Activated naive CD8-positive, alpha-beta T cell treated with anti-CD3 and anti-CD28 coated beads, Interleukin-2, amount 50 U/mL, for 24 hours (primary cell): ENCODE data around the gene GZMM.

ENCODE experiments used
- ATAC-seq: fragments of 150-1000 bp; cut with Tn5 transposase; one replicate; pipeline ENCODE4 v1.10.0; 2021
- DNase-seq: peaks from one replicate; pipeline ENCODE4 v3.0.0; 2021
- H3K27ac Mint-ChIP-seq: one replicate; pipeline ENCODE4 v1.8.0; 2021; ENCODE audit warnings: mild to moderate bottlenecking, mixed read lengths
- H3K27me3 Mint-ChIP-seq: one replicate; pipeline ENCODE4 v1.8.0; 2021; ENCODE audit warnings: mixed read lengths
- H3K36me3 Mint-ChIP-seq: one replicate; pipeline ENCODE4 v1.8.0; 2021; ENCODE audit warnings: low read depth, mixed read lengths
- H3K4me1 Mint-ChIP-seq: one replicate; pipeline ENCODE4 v1.8.0; 2021; ENCODE audit warnings: mixed read lengths
- H3K4me3 Mint-ChIP-seq: one replicate; pipeline ENCODE4 v1.8.0; 2021; ENCODE audit warnings: mild to moderate bottlenecking, moderate library complexity, mixed read lengths
- H3K9me3 Mint-ChIP-seq: one replicate; pipeline ENCODE4 v1.8.0; 2021; ENCODE audit warnings: mixed read lengths

GZMM gene

DNA sequence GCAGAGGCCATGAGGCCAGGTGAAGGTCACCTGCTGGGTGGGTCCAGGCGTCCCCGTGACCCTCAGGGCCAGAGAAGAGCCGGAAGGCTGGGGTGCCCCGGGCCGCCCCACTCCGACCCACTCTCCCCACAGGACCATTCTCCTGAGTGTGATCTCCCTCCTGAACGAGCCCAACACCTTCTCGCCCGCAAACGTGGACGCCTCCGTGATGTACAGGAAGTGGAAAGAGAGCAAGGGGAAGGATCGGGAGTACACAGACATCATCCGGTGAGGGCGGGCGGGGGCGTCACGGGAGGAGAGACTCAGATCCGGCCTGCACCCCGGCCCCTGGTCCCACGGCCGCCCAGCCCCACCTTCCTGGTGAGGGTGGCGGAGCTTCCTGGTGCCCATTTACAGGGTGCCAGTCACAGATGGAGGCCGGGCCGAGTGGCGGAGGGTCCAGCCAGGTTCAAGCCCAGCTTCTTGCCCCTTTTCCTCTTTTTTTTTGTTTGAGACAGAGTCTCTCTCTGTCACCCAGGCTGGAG is 6.9 kb upstream of the GZMM start:
- no peak overlapping the region for H3K27ac Mint-ChIP-seq
- peaks cover 15% of the 10 kb centered on the region for H3K4me1 Mint-ChIP-seq
- H3K9me3 Mint-ChIP-seq: no peaks in the 10 kb centered on the region
- peaks cover 3% of the 10 kb centered on the region for H3K36me3 Mint-ChIP-seq
- H3K27me3 Mint-ChIP-seq: no peaks in the 10 kb centered on the region
- no peak overlapping the region for H3K4me3 Mint-ChIP-seq
- DNase-seq (no peak), ATAC-seq (no peak)

- no peaks in the 10 kb centered on the region for H3K9me3 Mint-ChIP-seq
- H3K4me1 Mint-ChIP-seq: peaks cover 14% of the 10 kb centered on the region
- no peak overlapping the region for H3K27ac Mint-ChIP-seq
- no peaks in the 10 kb centered on the region for H3K27me3 Mint-ChIP-seq
- ATAC-seq (no peak), DNase-seq (no peak)
- peaks cover 5% of the 10 kb centered on the region for H3K36me3 Mint-ChIP-seq
- no peak overlapping the region for H3K4me3 Mint-ChIP-seq
These were observed 5.0 kb upstream of the GZMM start for GRCh38 chr19:538641-539428.

DNA sequence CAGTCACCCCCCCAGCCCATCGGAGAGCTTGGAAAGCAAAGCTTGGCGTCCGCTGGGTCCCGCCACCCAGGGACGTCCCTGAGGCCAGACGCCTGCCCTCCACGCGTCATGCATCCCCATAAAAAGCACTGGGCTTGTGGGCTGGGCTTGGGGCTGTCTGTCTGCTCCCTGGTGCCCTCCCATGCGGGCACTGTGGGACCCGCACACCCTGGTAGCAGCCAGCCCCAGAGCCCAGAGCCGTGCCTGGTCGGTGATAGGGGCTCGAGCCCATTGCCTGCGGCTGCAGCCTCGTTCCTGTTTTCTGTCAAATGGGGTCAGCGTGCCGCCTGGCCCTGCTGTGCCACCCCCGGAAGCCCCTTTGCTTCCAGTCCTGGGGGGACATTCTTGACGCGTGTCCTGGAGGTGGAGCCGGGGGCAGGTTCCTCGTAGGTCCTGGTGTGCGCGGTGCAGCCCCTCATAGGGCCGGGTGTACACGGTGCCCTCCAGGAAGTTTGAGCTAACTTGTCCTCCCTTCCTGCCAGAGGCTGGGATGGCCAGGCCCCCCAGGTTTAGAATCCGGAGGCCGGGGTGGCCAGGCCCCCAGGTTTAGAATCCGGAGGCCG is 4.3 kb upstream of the GZMM start:
- ATAC-seq: no peak
- no peak for DNase-seq
- no peaks in the 10 kb centered on the region for H3K27me3 Mint-ChIP-seq

DNA sequence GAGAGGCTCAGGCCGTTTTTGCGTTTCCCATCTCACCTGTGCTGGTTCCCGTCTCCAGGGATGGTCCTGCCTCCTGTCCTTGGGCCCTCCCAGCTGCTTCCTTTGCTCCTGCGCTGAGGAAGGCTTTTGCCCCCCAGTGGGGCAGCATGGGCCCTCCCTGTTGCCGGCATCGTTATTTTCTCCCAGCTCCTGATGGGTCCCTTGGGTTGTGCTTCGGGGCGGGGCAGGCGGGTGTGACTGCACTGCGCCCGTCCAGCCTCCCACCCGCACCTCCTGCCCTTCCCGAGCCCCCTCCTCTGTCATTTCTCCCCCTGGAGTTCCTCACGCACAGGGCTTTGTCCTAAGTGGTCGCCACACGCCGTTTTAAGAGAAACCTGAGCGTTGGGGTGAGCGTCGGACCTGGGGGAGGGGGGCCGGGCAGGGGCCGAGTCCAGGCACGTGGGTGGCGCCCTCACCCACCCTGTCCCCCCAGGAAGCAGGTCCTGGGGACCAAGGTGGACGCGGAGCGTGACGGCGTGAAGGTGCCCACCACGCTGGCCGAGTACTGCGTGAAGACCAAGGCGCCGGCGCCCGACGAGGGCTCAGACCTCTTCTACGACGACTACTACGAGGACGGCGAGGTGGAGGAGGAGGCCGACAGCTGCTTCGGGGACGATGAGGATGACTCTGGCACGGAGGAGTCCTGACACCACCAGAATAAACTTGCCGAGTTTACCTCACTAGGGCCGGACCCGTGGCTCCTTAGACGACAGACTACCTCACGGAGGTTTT is 2.8 kb upstream of the GZMM start:
- Mint-ChIP-seq H3K27me3 (no peaks in the 10 kb centered on the region), H3K4me3 (no peak overlapping the region), H3K36me3 (peaks cover 5% of the 10 kb centered on the region), H3K4me1 (peaks cover 19% of the 10 kb centered on the region), H3K27ac (no peak overlapping the region), H3K9me3 (no peaks in the 10 kb centered on the region)
- DNase-seq (no peak), ATAC-seq (no peak)

More for the DNA sequence above, 4.3 kb upstream of the GZMM start:
- no peak overlapping the region for H3K27ac Mint-ChIP-seq
- peaks cover 5% of the 10 kb centered on the region for H3K36me3 Mint-ChIP-seq
- peaks cover 15% of the 10 kb centered on the region for H3K4me1 Mint-ChIP-seq
- no peaks in the 10 kb centered on the region for H3K9me3 Mint-ChIP-seq
- no peak overlapping the region for H3K4me3 Mint-ChIP-seq

DNA sequence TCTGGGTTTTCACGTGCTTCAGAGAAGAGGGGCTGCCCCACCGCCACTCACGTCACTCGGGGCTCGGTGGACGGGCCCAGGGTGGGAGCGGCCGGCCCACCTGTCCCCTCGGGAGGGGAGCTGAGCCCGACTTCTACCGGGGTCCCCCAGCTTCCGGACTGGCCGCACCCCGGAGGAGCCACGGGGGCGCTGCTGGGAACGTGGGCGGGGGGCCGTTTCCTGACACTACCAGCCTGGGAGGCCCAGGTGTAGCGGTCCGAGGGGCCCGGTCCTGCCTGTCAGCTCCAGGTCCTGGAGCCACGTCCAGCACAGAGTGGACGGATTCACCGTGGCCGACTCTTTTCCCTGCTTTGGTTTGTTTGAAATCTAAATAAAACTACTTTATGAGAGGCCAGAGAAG is 2.2 kb upstream of the GZMM start:
- Mint-ChIP-seq H3K27ac (no peak overlapping the region), H3K36me3 (peaks cover 5% of the 10 kb centered on the region), H3K27me3 (no peaks in the 10 kb centered on the region), H3K9me3 (no peaks in the 10 kb centered on the region), H3K4me3 (no peak overlapping the region), H3K4me1 (peaks cover 19% of the 10 kb centered on the region)
- no peak for ATAC-seq
- DNase-seq: no peak

- Mint-ChIP-seq H3K9me3 (no peaks in the 10 kb centered on the region), H3K4me1 (peaks cover 19% of the 10 kb centered on the region), H3K4me3 (no peak overlapping the region), H3K27me3 (no peaks in the 10 kb centered on the region), H3K36me3 (peaks cover 5% of the 10 kb centered on the region), H3K27ac (no peak overlapping the region)
- ATAC-seq: no peak
- no peak for DNase-seq
These were observed 1.5 kb upstream of the GZMM start for GRCh38 chr19:542173-542866.

DNA sequence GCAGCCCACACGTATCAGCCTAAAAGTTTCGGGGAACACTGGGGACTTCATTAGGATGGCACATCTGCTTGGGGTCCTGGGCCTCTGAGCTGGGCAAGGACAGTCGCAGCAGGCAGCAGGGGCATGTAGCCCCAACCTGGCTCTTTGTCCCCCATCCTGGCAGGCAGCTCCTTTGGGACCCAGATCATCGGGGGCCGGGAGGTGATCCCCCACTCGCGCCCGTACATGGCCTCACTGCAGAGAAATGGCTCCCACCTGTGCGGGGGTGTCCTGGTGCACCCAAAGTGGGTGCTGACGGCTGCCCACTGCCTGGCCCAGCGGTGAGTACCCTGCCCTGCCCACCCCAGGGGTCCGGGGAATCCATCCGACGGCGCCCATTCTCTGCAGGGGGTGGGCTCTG is 3.3 kb downstream of the GZMM start:
- H3K27ac Mint-ChIP-seq: no peak overlapping the region
- no peak overlapping the region for H3K4me3 Mint-ChIP-seq
- DNase-seq: no peak
- H3K4me1 Mint-ChIP-seq: peaks cover 26% of the 10 kb centered on the region
- no peaks in the 10 kb centered on the region for H3K27me3 Mint-ChIP-seq
- ATAC-seq: no peak
- peaks cover 6% of the 10 kb centered on the region for H3K36me3 Mint-ChIP-seq
- H3K9me3 Mint-ChIP-seq: no peaks in the 10 kb centered on the region

- Mint-ChIP-seq H3K27me3 (no peaks in the 10 kb centered on the region), H3K9me3 (no peaks in the 10 kb centered on the region), H3K4me1 (peaks cover 25% of the 10 kb centered on the region), H3K27ac (no peak overlapping the region), H3K4me3 (no peak overlapping the region), H3K36me3 (peaks cover 6% of the 10 kb centered on the region)
- ATAC-seq (no peak), DNase-seq (no peak)
These were observed 4.2 kb downstream of the GZMM start for GRCh38 chr19:547836-548720.

DNA sequence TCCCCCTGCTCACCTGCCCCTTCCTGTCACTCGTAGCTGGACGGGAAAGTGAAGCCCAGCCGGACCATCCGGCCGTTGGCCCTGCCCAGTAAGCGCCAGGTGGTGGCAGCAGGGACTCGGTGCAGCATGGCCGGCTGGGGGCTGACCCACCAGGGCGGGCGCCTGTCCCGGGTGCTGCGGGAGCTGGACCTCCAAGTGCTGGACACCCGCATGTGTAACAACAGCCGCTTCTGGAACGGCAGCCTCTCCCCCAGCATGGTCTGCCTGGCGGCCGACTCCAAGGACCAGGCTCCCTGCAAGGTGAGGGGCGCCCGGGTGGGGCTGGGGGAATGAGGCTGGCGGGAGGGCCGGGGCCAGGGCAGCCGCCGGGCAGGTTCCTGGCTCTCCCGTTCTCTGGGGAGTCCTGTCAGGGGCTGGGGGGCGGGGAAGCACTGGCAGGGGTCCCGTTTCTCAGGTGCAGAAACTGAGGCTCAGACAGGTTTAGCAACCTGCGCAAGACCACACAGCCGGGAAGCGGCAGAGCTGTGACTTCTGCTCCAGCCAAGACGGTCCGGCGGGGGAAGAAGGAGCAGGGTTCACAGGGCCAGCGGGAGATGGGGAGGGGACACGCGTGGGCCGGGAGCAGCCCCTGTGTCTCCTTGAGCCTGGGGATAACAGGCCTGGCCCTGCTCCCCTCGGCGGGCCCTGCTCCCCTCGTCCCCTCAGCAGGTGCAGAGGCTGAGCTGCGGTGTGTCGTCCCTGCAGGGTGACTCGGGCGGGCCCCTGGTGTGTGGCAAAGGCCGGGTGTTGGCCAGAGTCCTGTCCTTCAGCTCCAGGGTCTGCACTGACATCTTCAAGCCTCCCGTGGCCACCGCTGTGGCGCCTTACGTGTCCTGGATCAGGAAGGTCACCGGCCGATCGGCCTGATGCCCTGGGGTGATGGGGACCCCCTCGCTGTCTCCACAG is 5.3 kb downstream of the GZMM start:
- peaks cover 4% of the 10 kb centered on the region for H3K36me3 Mint-ChIP-seq
- DNase-seq (no peak), ATAC-seq (no peak)
- H3K27ac Mint-ChIP-seq: no peak overlapping the region
- no peak overlapping the region for H3K4me3 Mint-ChIP-seq
- H3K4me1 Mint-ChIP-seq: peaks cover 16% of the 10 kb centered on the region
- H3K27me3 Mint-ChIP-seq: no peaks in the 10 kb centered on the region
- H3K9me3 Mint-ChIP-seq: no peaks in the 10 kb centered on the region

GRCh38 chr19:554817-555216 is 11.0 kb downstream of the GZMM start:
- Mint-ChIP-seq H3K27me3 (no peaks in the 10 kb centered on the region), H3K4me3 (no peak overlapping the region), H3K27ac (no peak overlapping the region), H3K9me3 (no peaks in the 10 kb centered on the region), H3K36me3 (no peaks in the 10 kb centered on the region), H3K4me1 (no peaks in the 10 kb centered on the region)
- ATAC-seq (no peak), DNase-seq (no peak)

GRCh38 chr19:555474-555808 is 11.6 kb downstream of the GZMM start:
- DNase-seq: no peak
- Mint-ChIP-seq H3K36me3 (no peaks in the 10 kb centered on the region), H3K27ac (no peak overlapping the region)

DNA sequence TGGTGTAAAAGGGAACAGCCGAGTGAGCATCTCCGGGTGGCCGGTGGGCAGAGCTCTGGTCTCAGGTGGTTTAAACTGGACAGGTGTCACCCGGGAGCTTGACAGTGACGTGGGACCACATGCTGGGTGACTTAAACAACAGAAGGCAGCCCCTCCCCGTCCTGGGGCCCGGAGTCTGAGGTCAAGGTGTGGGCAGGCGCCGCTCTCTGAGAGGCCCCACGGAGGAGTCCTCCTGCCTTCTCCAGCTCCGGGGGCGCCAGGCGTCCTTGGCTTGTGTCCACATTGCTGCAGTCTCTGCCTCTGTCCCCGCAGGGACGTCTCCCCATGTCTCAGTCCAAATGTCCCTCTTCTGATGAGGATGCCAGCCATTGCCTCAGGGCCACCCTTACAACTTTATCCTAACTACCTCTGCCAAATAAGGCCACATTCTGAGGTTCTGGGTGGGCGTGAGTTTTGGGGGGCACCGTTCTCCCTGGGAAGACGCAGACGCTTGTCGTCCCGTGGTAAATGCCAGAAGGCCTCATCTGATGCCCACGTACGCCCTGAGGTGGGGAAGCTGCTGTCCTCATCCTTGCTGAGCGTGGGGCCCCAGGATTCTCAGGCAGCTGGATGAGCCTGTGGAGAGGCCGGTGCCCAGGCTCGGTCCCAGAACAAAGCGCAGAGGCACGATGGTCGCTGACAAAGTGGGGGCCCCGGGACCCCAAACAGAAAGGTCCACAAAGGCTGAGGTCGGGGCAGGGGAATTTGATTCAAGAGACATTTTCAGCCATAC is 12.9 kb downstream of the GZMM start:
- no peaks in the 10 kb centered on the region for H3K36me3 Mint-ChIP-seq
- no peak overlapping the region for H3K4me3 Mint-ChIP-seq
- H3K4me1 Mint-ChIP-seq: no peaks in the 10 kb centered on the region
- no peaks in the 10 kb centered on the region for H3K9me3 Mint-ChIP-seq
- DNase-seq: no peak
- H3K27ac Mint-ChIP-seq: no peak overlapping the region
- no peak for ATAC-seq
- no peaks in the 10 kb centered on the region for H3K27me3 Mint-ChIP-seq

More at GRCh38 chr19:555474-555808, 11.6 kb downstream of the GZMM start:
- Mint-ChIP-seq H3K4me3 (no peak overlapping the region), H3K4me1 (no peaks in the 10 kb centered on the region), H3K27me3 (no peaks in the 10 kb centered on the region), H3K9me3 (no peaks in the 10 kb centered on the region)
- ATAC-seq: no peak
